Neuronal stem cell (in vitro differentiated cells): ENCODE data around the gene RABL6.

Experiments
- DNase-seq: peaks from one replicate; pipeline ENCODE4 v3.0.0-alpha.2; 2013; ENCODE audit warnings: low spot score
- H2AFZ ChIP-seq: one replicate; pipeline ENCODE4 v1.6.1; 2013; ENCODE audit warnings: mild to moderate bottlenecking, low read length, inconsistent platforms
- H2AK5ac ChIP-seq: 2 replicates; pipeline ENCODE4 v1.6.1; 2013; ENCODE audit warnings: low read depth, mild to moderate bottlenecking, inconsistent platforms, low read length, moderate library complexity, mixed read lengths
- H2BK120ac ChIP-seq: 2 replicates; pipeline ENCODE4 v1.6.1; 2013; ENCODE audit warnings: low read depth, mild to moderate bottlenecking, inconsistent platforms, low read length, moderate library complexity, mixed read lengths
- H2BK12ac ChIP-seq: one replicate; pipeline ENCODE4 v1.6.1; 2013; ENCODE audit warnings: low read length, inconsistent platforms
- H2BK15ac ChIP-seq: 2 replicates; pipeline ENCODE4 v1.6.1; 2013; ENCODE audit warnings: mild to moderate bottlenecking, low read length, inconsistent platforms, mixed read lengths
- H2BK5ac ChIP-seq: one replicate; pipeline ENCODE4 v1.6.1; 2013; ENCODE audit warnings: inconsistent platforms, mild to moderate bottlenecking, low read length, moderate library complexity
- H3K14ac ChIP-seq: one replicate; pipeline ENCODE4 v1.6.1; 2013; ENCODE audit warnings: low read length, inconsistent platforms
- H3K18ac ChIP-seq: 2 replicates; pipeline ENCODE4 v1.6.1; 2013; ENCODE audit warnings: low read length, inconsistent platforms
- H3K23ac ChIP-seq: 2 replicates; pipeline ENCODE4 v1.6.1; 2013; ENCODE audit warnings: low read depth, mild to moderate bottlenecking, mixed read lengths, low read length, inconsistent platforms; ENCODE audit not compliant: poor library complexity
- H3K27ac ChIP-seq: replicated peaks from 3 replicates; pipeline ENCODE4 v1.5.1; 2013; ENCODE audit warnings: low read length, inconsistent platforms
- H3K27me3 ChIP-seq, 3 experiments: 2 replicates each; pipeline ENCODE4 v1.6.1; 2013; ENCODE audit warnings: low read length in 3 of 3, mild to moderate bottlenecking in 2 of 3, inconsistent platforms in 1 of 3, low read depth in 1 of 3, mixed read lengths in 1 of 3, moderate library complexity in 1 of 3; ENCODE audit not compliant: control insufficient read depth in 3 of 3, insufficient read depth in 3 of 3
- H3K36me3 ChIP-seq, 2 donors: replicated peaks in 1 of 2; 2 replicates each; pipeline ENCODE4 v1.6.1; 2013; ENCODE audit warnings: low read length in 2 of 2; ENCODE audit not compliant: control insufficient read depth in 2 of 2, insufficient read depth in 2 of 2
- H3K4ac ChIP-seq: 2 replicates; pipeline ENCODE4 v1.6.1; 2013; ENCODE audit warnings: inconsistent platforms, mild to moderate bottlenecking, low read length, moderate library complexity
- H3K4me1 ChIP-seq, 2 donors: 1 replicate in 1 of 2; 2 replicates in 1 of 2; pipeline ENCODE4 v1.6.1; 2013; ENCODE audit warnings: low read length in 2 of 2, low read depth in 1 of 2; ENCODE audit not compliant: control insufficient read depth in 2 of 2, insufficient read depth in 1 of 2
- H3K4me2 ChIP-seq: one replicate; pipeline ENCODE4 v1.6.1; 2013; ENCODE audit warnings: mild to moderate bottlenecking, low read length, inconsistent platforms; ENCODE audit not compliant: insufficient read depth, poor library complexity, severe bottlenecking
- H3K4me3 ChIP-seq, 2 donors: 2 replicates each; pipeline ENCODE4 v1.5.1; 2013; ENCODE audit warnings: low read length in 2 of 2, mild to moderate bottlenecking in 2 of 2, inconsistent platforms in 1 of 2, moderate library complexity in 1 of 2
- H3K79me1 ChIP-seq: one replicate; pipeline ENCODE4 v1.6.1; 2013; ENCODE audit warnings: low read depth, mild to moderate bottlenecking, inconsistent platforms, low read length, moderate library complexity
- H3K9ac ChIP-seq: one replicate; pipeline ENCODE4 v1.6.1; 2013; ENCODE audit warnings: mild to moderate bottlenecking, low read depth, low read length, inconsistent platforms; ENCODE audit not compliant: poor library complexity
- H3K9me3 ChIP-seq, 2 donors: replicated peaks in 1 of 2; 2 replicates each; pipeline versions ENCODE3 to v1.6.1; 2013; ENCODE audit warnings: low read length in 2 of 2, mild to moderate bottlenecking in 2 of 2, inconsistent platforms in 1 of 2, low read depth in 1 of 2, mixed read lengths in 1 of 2, moderate library complexity in 1 of 2; ENCODE audit not compliant: control insufficient read depth in 2 of 2, insufficient read depth in 1 of 2
- H4K8ac ChIP-seq: one replicate; pipeline ENCODE4 v1.6.1; 2013; ENCODE audit warnings: low read depth, mild to moderate bottlenecking, inconsistent platforms, low read length, moderate library complexity
- H4K91ac ChIP-seq: one replicate; pipeline ENCODE4 v1.6.1; 2013; ENCODE audit warnings: low read length, low read depth, mild to moderate bottlenecking, inconsistent platforms; ENCODE audit not compliant: poor library complexity
- WGBS, 2 donors: extraction: QIAGEN DNeasy Blood & Tissue Kit; methylation state at CpG; one replicate each; pipeline ENCODE4 v1.1.7; 2013; ENCODE audit warnings: missing lambda C conversion rate in 2 of 2, mixed read lengths in 1 of 2; ENCODE audit not compliant: insufficient read length in 2 of 2, insufficient replicate concordance in 1 of 2; ENCODE audit errors: extremely low coverage in 2 of 2; 5-methylcytosine and 5-hydroxymethylcytosine counted together

RABL6 gene

GRCh38 chr9:136793086-136793946 lies 14.4 kb upstream of the RABL6 start:
- no CpG with 5 or more reads among the region's 17 CpGs for WGBS, 2 donors
- Histone ChIP-seq H3K18ac (no peak overlapping the region), H3K23ac (peak overlapping the region; percentile 89), H2BK120ac (peak overlapping the region; percentile 72), H3K4me2 (no peak overlapping the region), H2BK12ac (no peak overlapping the region), H3K14ac (no peak overlapping the region), H3K27ac (no peak overlapping the region), H3K27me3 (no peaks in the 10 kb centered on the region), H3K36me3 (peaks cover 4 to 14% of the 10 kb centered on the region in 2 donors), H2AFZ (no peak overlapping the region), H3K9me3 (no peaks in the 10 kb centered on the region), H3K4me3 (no peak overlapping the region), H2AK5ac (peak overlapping the region; percentile 52), H3K4ac (peak overlapping the region; percentile 41), H3K4me1 (peaks cover 22 to 31% of the 10 kb centered on the region in 2 donors), H4K8ac (no peak overlapping the region), H2BK5ac (peak overlapping the region; percentile 24), H3K9ac (no peak overlapping the region), H2BK15ac (no peak overlapping the region), H4K91ac (no peak overlapping the region), H3K79me1 (no peaks in the 10 kb centered on the region)
- DNase-seq = no peak

- Histone ChIP-seq H3K4me2 (no peak overlapping the region), H3K27ac (no peak overlapping the region), H3K4me3 (no peak overlapping the region), H3K4me1 (peaks cover 17 to 28% of the 10 kb centered on the region in 2 donors), H2BK120ac (no peak overlapping the region), H3K9me3 (no peaks in the 10 kb centered on the region), H2AK5ac (no peak overlapping the region), H3K27me3 (peaks cover 0 to 7% (median 5%) of the 10 kb centered on the region in 3 experiments), H3K36me3 (peaks cover 4 to 14% of the 10 kb centered on the region in 2 donors), H2AFZ (no peak overlapping the region), H2BK12ac (no peak overlapping the region), H4K91ac (no peak overlapping the region), H3K9ac (no peak overlapping the region), H4K8ac (no peak overlapping the region), H3K23ac (no peak overlapping the region), H3K14ac (no peak overlapping the region), H2BK5ac (no peak overlapping the region), H2BK15ac (no peak overlapping the region), H3K79me1 (no peaks in the 10 kb centered on the region), H3K18ac (no peak overlapping the region), H3K4ac (no peak overlapping the region)
- DNase-seq = no peak
- WGBS, 2 donors = no CpG with 5 or more reads among the region's 14 CpGs
Observed at GRCh38 chr9:136794281-136794999, 13.3 kb upstream of the RABL6 start.

GRCh38 chr9:136795000-136795348 lies 12.8 kb upstream of the RABL6 start:
- no peak overlapping the region for H3K27ac ChIP-seq

GRCh38 chr9:136796238-136796774 lies 11.4 kb upstream of the RABL6 start, which contains the start of gene CCDC183:
Gene CCDC183, plus strand, starts transcription at chr9:136796338. Its CDS starts 60 bp downstream, at chr9:136796398.
- Histone ChIP-seq H3K4me3 (no peak within 1 kb of the TSS), H3K27ac (peak within 1 kb of the TSS; percentile 68)
- DNase-seq = no peak

More at GRCh38 chr9:136795000-136795348, 12.8 kb upstream of the RABL6 start:
- Histone ChIP-seq H3K36me3 (peaks cover 4 to 14% of the 10 kb centered on the region in 2 donors), H3K9me3 (no peaks in the 10 kb centered on the region), H3K4me2 (no peak overlapping the region), H2BK15ac (no peak overlapping the region), H3K23ac (no peak overlapping the region), H3K4me1 (peaks cover 20 to 31% of the 10 kb centered on the region in 2 donors), H2AK5ac (no peak overlapping the region), H3K79me1 (no peaks in the 10 kb centered on the region), H3K9ac (no peak overlapping the region), H4K8ac (no peak overlapping the region), H3K27me3 (peaks cover 0 to 12% (median 5%) of the 10 kb centered on the region in 3 experiments), H2BK120ac (no peak overlapping the region), H3K4me3 (no peak overlapping the region), H2AFZ (no peak overlapping the region), H4K91ac (no peak overlapping the region), H3K14ac (no peak overlapping the region), H3K4ac (no peak overlapping the region), H3K18ac (no peak overlapping the region), H2BK12ac (no peak overlapping the region), H2BK5ac (no peak overlapping the region)
- WGBS, 2 donors = no CpG with 5 or more reads among the region's 6 CpGs
- no peak for DNase-seq

More at GRCh38 chr9:136796238-136796774, 11.4 kb upstream of the RABL6 start, which contains the start of gene CCDC183:
- Histone ChIP-seq H3K36me3 (peaks cover 4 to 14% of the 10 kb centered on the region in 2 donors), H3K4me2 (no peak within 1 kb of the TSS), H3K18ac (peak within 1 kb of the TSS; percentile 88), H3K27me3 (peaks cover 0 to 14% (median 5%) of the 10 kb centered on the region in 3 experiments), H4K8ac (no peak within 1 kb of the TSS), H2BK12ac (no peak within 1 kb of the TSS), H3K14ac (peak within 1 kb of the TSS; percentile 17), H4K91ac (no peak within 1 kb of the TSS), H3K23ac (peak within 1 kb of the TSS; percentile 67), H2AK5ac (peak within 1 kb of the TSS; percentile 71), H3K79me1 (no peaks in the 10 kb centered on the region), H3K9me3 (no peaks in the 10 kb centered on the region), H3K4me1 (peaks cover 23 to 32% of the 10 kb centered on the region in 2 donors), H2BK15ac (no peak within 1 kb of the TSS), H3K4ac (no peak within 1 kb of the TSS), H2BK120ac (peak within 1 kb of the TSS; percentile 44), H3K9ac (no peak within 1 kb of the TSS), H2BK5ac (peak within 1 kb of the TSS; percentile 4), H2AFZ (no peak within 1 kb of the TSS)
- no CpG with 5 or more reads among the region's 5 CpGs for WGBS, 2 donors
